GM12878 (cell line): ENCODE results near the gene CREBZF. TPM values are rescaled to one million over a fixed set of nuclear protein-coding genes. Genes with fewer than 3 reads are reported as not detected.

Experiments used
- ATAC-seq: fragments of 200-7000 bp; cut with Tn5 transposase; 3 replicates; pipeline ENCODE4 v1.9.1; 2020; ENCODE audit warnings: mild to moderate bottlenecking, moderate library complexity
- BruUV-seq: library from RNA; stranded (reverse); fragments of 400-500 nt; replicated peaks from 2 replicates; lab custom pipeline; 2021; lab: Mats Ljungman, UMichigan
- CTCF ChIA-PET: fragments of 300-600 bp; sonication (Branson Sonifier 250); formaldehyde crosslinking; extraction: SDS; loops from one replicate; lab custom pipeline; 2021; ENCODE audit warnings: inconsistent platforms; lab: Yijun Ruan, JAX
- POLR2A ChIA-PET: fragments of 350-600 bp; formaldehyde crosslinking; extraction: SDS; loops from one replicate; lab custom pipeline; 2021; ENCODE audit warnings: inconsistent platforms; lab: Charles Lee
- RAD21 ChIA-PET: fragments of 300-600 bp; sonication (Branson Sonifier 250); formaldehyde crosslinking; loops from one replicate; lab custom pipeline; 2023; ENCODE audit warnings: antibody characterized with exemption; ENCODE audit not compliant: unreplicated experiment; lab: Charles Lee
- SMC1A ChIA-PET: fragments of 300-600 bp; sonication (Branson Sonifier 250); formaldehyde crosslinking; loops from one replicate; lab custom pipeline; 2023; ENCODE audit not compliant: unreplicated experiment, uncharacterized antibody; lab: Charles Lee
- DNase-seq: peaks from one replicate; pipeline ENCODE4 v3.0.0-alpha.2; 2011; ENCODE audit warnings: low read depth, low spot score
- FAIRE-seq: peaks from 3 replicates; lab custom pipeline; 2011; peaks lifted over from hg19 to GRCh38; lab: Jason Lieb, UNC
- H2AFZ ChIP-seq: 2 replicates; pipeline ENCODE4 v1.6.0; 2011; ENCODE audit warnings: low read depth, low read length, control low read depth; ENCODE audit not compliant: control insufficient read depth
- H3K27ac ChIP-seq: 2 replicates; pipeline ENCODE4 v1.5.1; 2011; ENCODE audit warnings: control low read depth; ENCODE audit not compliant: control insufficient read depth, insufficient read depth
- H3K27me3 ChIP-seq, 2 experiments: replicated peaks in 1 of 2; 2 replicates each; pipeline versions ENCODE4 v1.6.0 to v1.6.1; 2011; ENCODE audit warnings: low read length in 1 of 2; ENCODE audit not compliant: control insufficient read depth in 2 of 2, insufficient read depth in 2 of 2
- H3K36me3 ChIP-seq, 2 experiments: 2 replicates each; pipeline ENCODE4 v1.5.1; 2011; ENCODE audit warnings: low read length in 1 of 2; ENCODE audit not compliant: control insufficient read depth in 2 of 2, insufficient read depth in 2 of 2
- H3K4me1 ChIP-seq: 2 replicates; pipeline ENCODE4 v1.6.1; 2011; ENCODE audit warnings: mild to moderate bottlenecking, low read length, moderate library complexity, mixed read lengths; ENCODE audit not compliant: control insufficient read depth, insufficient read depth
- H3K4me2 ChIP-seq: 2 replicates; pipeline ENCODE4 v1.6.0; 2011; ENCODE audit warnings: control low read depth; ENCODE audit not compliant: control insufficient read depth, insufficient read depth
- H3K4me3 ChIP-seq: fragments of 200-600 bp; sonication (generic); 2 replicates; pipeline ENCODE4 v1.5.1; 2016
- H3K79me2 ChIP-seq: 2 replicates; pipeline ENCODE4 v1.6.0; 2011; ENCODE audit warnings: low read length; ENCODE audit not compliant: control insufficient read depth, insufficient read depth
- H3K9ac ChIP-seq: 2 replicates; pipeline ENCODE4 v1.8.0; 2011; ENCODE audit warnings: low read length, control low read depth, mixed read lengths; ENCODE audit not compliant: control insufficient read depth, insufficient read depth
- H3K9me3 ChIP-seq: replicated peaks from 3 replicates; pipeline ENCODE4 v1.5.1; 2011; ENCODE audit warnings: mild to moderate bottlenecking, low read length; ENCODE audit not compliant: control insufficient read depth, insufficient read depth
- H4K20me1 ChIP-seq: 2 replicates; pipeline ENCODE4 v1.6.0; 2011; ENCODE audit not compliant: control insufficient read depth, insufficient read depth
- ASH2L ChIP-seq: fragments of 300-600, 200-600 bp; sonication (generic); IDR thresholded peaks from 2 replicates; pipeline ENCODE4 v1.6.1; 2017; ENCODE audit warnings: low read depth, mild to moderate bottlenecking, borderline replicate concordance
- FOXM1 ChIP-seq: IDR thresholded peaks from 2 replicates; pipeline ENCODE4 v1.6.1; 2012; ENCODE audit warnings: low read depth, mild to moderate bottlenecking, inconsistent platforms, low read length, moderate library complexity
- HSF1 ChIP-seq: fragments of 150-350 bp; IDR thresholded peaks from 2 replicates; pipeline ENCODE4 v1.6.1; 2014; ENCODE audit warnings: mild to moderate bottlenecking, low read depth, low read length
- JUND ChIP-seq: IDR thresholded peaks from 2 replicates; pipeline ENCODE4 v1.6.1; 2012; ENCODE audit warnings: low read depth, mild to moderate bottlenecking, low read length, improper control_type of control experiment, moderate library complexity
- KAT2A ChIP-seq: conservative IDR thresholded peaks from 2 replicates; pipeline ENCODE4 v1.6.1; 2011; ENCODE audit warnings: low read depth, low read length; ENCODE audit not compliant: control insufficient read depth
- MEF2B ChIP-seq: fragments of 450-650 bp; IDR thresholded peaks from 2 replicates; pipeline ENCODE4 v1.6.1; 2018; ENCODE audit warnings: mild to moderate bottlenecking, moderate library complexity; ENCODE audit not compliant: partially characterized antibody, poor library complexity, severe bottlenecking
- MTA2 ChIP-seq: fragments of 450-650 bp; IDR thresholded peaks from 2 replicates; pipeline ENCODE4 v1.6.1; 2016; ENCODE audit warnings: low read depth, mild to moderate bottlenecking, moderate library complexity
- NFYA ChIP-seq: IDR thresholded peaks from 2 replicates; pipeline ENCODE4 v1.6.1; 2011; ENCODE audit warnings: low read depth, mild to moderate bottlenecking, low read length, improper control_type of control experiment, borderline replicate concordance
- RCOR1 ChIP-seq: conservative IDR thresholded peaks from 2 replicates; pipeline ENCODE4 v1.6.1; 2012; ENCODE audit warnings: low read depth, low read length, improper control_type of control experiment
- SP1 ChIP-seq: IDR thresholded peaks from one replicate; pipeline ENCODE4 v1.6.1; 2011; ENCODE audit warnings: low read depth, low read length
- WGBS: methylation state at CpG from one replicate; pipeline ENCODE4 v1.1.6; 2016; ENCODE audit warnings: low lambda C conversion rate; ENCODE audit not compliant: insufficient replicate concordance, insufficient coverage; ENCODE audit errors: missing lambda C conversion rate; 5-methylcytosine and 5-hydroxymethylcytosine counted together
- in situ Hi-C: fragments of 300-500 bp; cut with MboI; formaldehyde crosslinking; loops from 9 replicates; pipeline ENCODE4 v1.14.3; 2018; ENCODE audit warnings: mixed read lengths
- intact Hi-C: fragments of 100-400 bp; cut with micrococcal nuclease; formaldehyde crosslinking; loops from one replicate; pipeline ENCODE4 v1.14.2; 2022; ENCODE audit not compliant: unreplicated experiment
- polyA plus RNA-seq, 11 experiments: library from polyadenylated mRNA; depleted of rRNA in 4 of 11; unstranded in 6 of 11; stranded (reverse) in 5 of 11; fragments of >200 nt; fragmentation: Nextera tagmentation in 4 of 11; fragmentation: Illumina TruSeq in 1 of 11; extraction: Ambion mirVana in 4 of 11; extraction: Trizol in 1 of 11; gene quantifications; 1 replicate in 1 of 11; 2 replicates in 10 of 11; pipeline versions ENCODE4 v1.2.1 to v1.2.3, GENCODE V29; 2011 to 2016; ENCODE audit warnings: inconsistent platforms in 2 of 11, missing spikeins in 2 of 11, low read depth in 1 of 11
- total RNA-seq, 4 experiments: library from RNA; depleted of rRNA in 3 of 4; stranded (reverse); fragments of >200 nt in 3 of 4; fragmentation: Illumina TruSeq in 1 of 4; extraction: Trizol in 1 of 4; gene quantifications; 2 replicates each; pipeline versions ENCODE4 v1.2.1 to v1.2.3, GENCODE V29; 2013 to 2021
- TF ChIP-seq, protein P1 (sequence below): IDR thresholded peaks from 2 replicates; pipeline ENCODE4 v1.6.1; 2011; ENCODE audit warnings: borderline replicate concordance, low read depth, mild to moderate bottlenecking, moderate library complexity, low read length; ENCODE audit not compliant: insufficient read depth, poor library complexity, severe bottlenecking
- TF ChIP-seq, protein P2 (sequence below): IDR thresholded peaks from 2 replicates; pipeline ENCODE4 v1.6.1; 2012; ENCODE audit warnings: improper control_type of control experiment, low read depth, low read length; ENCODE audit not compliant: insufficient replicate concordance

The CREBZF gene
- total and polyA plus RNA-seq, 10 of the 15 experiments (the other 5 are each of a cell fraction or from before 2014, with no cell fraction given): 11.1 to 51.2 (median 34.1) TPM

- BruUV-seq: no TSS peak
- WGBS: 85% methylated on average over 5 of the region's 5 CpGs
- no peak overlapping the region for H3K27ac ChIP-seq
- ATAC-seq (no peak), DNase-seq (no peak), FAIRE-seq (no peak)
- peaks cover 45% of the 10 kb centered on the region for H3K79me2 ChIP-seq
- ChIA-PET RAD21 (no interaction called here), SMC1A (interaction anchor here (0.8 to 1.4 kb wide), 2 partner anchors 12 to 43 kb away, joined by 3 read pairs; no protein-coding TSS in a partner anchor), POLR2A (interaction anchor here (1.7 kb wide), 1 partner anchor 29 kb away, joined by 4 read pairs; no protein-coding TSS in a partner anchor), CTCF (interaction anchor here (0.6 to 4.0 kb wide), 2 partner anchors 18 to 814 kb away, joined by 3 to 21 read pairs; partner anchors contain the start of gene TMEM126A)
- H3K27me3 ChIP-seq: no peaks in the 10 kb centered on the region
- in situ Hi-C loops (no loop called here), intact Hi-C loops (loop anchor here (1.0 to 10.0 kb wide), 3 partner anchors 19 to 629 kb away; partner anchors contain the start of genes TMEM126A and TMEM126B)
- H3K9me3 ChIP-seq: no peaks in the 10 kb centered on the region
- H3K4me3 ChIP-seq: no peak overlapping the region; the same call in 1 of the 2 replicates
- H3K4me1 ChIP-seq: no peaks in the 10 kb centered on the region
- no peak overlapping the region for H3K9ac ChIP-seq
- TF ChIP-seq MTA2: no peak
- TF ChIP-seq HSF1: no peak
- no peak for TF ChIP-seq MEF2B
- no peak for TF ChIP-seq KAT2A
- TF ChIP-seq NFYA: no peak
- TF ChIP-seq, protein P1, sequence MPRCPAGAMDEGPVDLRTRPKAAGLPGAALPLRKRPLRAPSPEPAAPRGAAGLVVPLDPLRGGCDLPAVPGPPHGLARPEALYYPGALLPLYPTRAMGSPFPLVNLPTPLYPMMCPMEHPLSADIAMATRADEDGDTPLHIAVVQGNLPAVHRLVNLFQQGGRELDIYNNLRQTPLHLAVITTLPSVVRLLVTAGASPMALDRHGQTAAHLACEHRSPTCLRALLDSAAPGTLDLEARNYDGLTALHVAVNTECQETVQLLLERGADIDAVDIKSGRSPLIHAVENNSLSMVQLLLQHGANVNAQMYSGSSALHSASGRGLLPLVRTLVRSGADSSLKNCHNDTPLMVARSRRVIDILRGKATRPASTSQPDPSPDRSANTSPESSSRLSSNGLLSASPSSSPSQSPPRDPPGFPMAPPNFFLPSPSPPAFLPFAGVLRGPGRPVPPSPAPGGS: no peak
- TF ChIP-seq, protein P2, sequence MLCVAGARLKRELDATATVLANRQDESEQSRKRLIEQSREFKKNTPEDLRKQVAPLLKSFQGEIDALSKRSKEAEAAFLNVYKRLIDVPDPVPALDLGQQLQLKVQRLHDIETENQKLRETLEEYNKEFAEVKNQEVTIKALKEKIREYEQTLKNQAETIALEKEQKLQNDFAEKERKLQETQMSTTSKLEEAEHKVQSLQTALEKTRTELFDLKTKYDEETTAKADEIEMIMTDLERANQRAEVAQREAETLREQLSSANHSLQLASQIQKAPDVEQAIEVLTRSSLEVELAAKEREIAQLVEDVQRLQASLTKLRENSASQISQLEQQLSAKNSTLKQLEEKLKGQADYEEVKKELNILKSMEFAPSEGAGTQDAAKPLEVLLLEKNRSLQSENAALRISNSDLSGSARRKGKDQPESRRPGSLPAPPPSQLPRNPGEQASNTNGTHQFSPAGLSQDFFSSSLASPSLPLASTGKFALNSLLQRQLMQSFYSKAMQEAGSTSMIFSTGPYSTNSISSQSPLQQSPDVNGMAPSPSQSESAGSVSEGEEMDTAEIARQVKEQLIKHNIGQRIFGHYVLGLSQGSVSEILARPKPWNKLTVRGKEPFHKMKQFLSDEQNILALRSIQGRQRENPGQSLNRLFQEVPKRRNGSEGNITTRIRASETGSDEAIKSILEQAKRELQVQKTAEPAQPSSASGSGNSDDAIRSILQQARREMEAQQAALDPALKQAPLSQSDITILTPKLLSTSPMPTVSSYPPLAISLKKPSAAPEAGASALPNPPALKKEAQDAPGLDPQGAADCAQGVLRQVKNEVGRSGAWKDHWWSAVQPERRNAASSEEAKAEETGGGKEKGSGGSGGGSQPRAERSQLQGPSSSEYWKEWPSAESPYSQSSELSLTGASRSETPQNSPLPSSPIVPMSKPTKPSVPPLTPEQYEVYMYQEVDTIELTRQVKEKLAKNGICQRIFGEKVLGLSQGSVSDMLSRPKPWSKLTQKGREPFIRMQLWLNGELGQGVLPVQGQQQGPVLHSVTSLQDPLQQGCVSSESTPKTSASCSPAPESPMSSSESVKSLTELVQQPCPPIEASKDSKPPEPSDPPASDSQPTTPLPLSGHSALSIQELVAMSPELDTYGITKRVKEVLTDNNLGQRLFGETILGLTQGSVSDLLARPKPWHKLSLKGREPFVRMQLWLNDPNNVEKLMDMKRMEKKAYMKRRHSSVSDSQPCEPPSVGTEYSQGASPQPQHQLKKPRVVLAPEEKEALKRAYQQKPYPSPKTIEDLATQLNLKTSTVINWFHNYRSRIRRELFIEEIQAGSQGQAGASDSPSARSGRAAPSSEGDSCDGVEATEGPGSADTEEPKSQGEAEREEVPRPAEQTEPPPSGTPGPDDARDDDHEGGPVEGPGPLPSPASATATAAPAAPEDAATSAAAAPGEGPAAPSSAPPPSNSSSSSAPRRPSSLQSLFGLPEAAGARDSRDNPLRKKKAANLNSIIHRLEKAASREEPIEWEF: no peak
- no peak for TF ChIP-seq RCOR1
- TF ChIP-seq FOXM1: no peak
- TF ChIP-seq SP1: no peak
- no peak for TF ChIP-seq JUND
- TF ChIP-seq ASH2L: no peak
- H4K20me1 ChIP-seq: peaks cover 10% of the 10 kb centered on the region; the same call in 1 of the 2 replicates
- peak overlapping the region; percentile 99 for H2AFZ ChIP-seq
- peak overlapping the region; percentile 82 for H3K4me2 ChIP-seq
- H3K36me3 ChIP-seq: peaks cover 0 to 8% of the 10 kb centered on the region in 2 experiments; a peak in 1 of 4 replicates
These were observed 804 bp upstream of the CREBZF start for GRCh38 chr11:85665733-85666132.
